Measurements from ENCODE around the gene ZCCHC7.
"Not testable (repeated sequence)": the region's sequence is repeated elsewhere in the genome, so short reads cannot be mapped to it uniquely, and the experiment has no call there.

Gene ZCCHC7

DNA sequence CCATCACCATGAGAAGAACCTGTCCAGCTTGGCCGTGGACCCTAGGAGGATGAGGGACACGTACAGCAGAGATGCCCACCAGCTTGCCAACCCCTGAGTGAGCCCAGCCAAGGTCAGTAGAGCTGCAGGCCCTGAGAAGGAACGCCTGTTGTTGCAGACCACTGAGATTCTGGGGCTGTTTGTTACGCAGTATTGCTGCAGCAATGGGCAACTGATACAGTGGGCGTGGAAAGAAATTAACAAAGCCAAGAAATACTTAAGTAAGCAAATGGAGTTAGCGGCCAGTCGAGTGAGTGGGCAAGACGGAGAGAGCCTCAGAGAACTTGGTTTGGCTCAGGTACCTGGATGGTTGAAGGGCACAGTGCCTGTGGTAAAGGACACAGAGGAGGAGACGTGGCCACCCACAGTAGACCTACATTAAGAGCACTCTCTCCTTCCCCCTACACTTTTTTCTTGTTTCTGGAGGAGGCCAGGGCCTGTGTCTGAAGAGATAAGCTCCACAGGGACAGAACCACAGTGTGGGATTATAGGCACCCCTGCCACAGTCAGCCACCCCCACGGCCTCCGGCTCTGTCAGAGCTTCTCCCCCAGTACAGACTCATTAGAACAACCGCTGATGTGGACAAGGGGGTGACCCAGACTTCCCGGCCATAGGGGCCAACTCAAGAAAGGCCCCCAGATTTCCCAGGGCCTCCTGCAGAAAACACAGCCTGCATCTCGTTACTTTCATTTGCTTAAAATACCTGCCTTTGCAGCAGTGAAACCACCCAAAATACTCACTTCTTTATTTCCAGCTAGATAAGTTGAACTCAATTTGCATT lies 262.0 kb downstream of the ZCCHC7 start:
- no peak for DNase-seq

DNA sequence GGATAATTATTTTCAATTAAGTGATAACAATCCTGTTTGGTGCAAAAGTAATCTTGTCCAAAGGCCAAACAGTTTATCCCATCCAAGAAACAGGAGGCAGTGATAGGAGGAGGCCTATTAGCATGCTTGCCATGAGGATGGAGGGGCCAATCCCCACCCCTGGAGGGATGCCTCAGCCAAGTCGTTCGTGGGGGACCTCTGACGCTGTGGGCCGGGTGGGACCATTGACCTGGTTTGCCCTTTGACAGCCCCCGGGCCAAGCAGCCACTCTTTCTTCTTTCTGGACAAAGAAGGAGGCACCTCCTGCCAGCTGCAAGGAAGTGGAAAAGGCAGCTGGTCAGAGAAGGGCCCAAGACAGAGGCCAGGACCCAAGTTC lies 262.6 kb downstream of the ZCCHC7 start:
- DNase-seq: no peak

DNA sequence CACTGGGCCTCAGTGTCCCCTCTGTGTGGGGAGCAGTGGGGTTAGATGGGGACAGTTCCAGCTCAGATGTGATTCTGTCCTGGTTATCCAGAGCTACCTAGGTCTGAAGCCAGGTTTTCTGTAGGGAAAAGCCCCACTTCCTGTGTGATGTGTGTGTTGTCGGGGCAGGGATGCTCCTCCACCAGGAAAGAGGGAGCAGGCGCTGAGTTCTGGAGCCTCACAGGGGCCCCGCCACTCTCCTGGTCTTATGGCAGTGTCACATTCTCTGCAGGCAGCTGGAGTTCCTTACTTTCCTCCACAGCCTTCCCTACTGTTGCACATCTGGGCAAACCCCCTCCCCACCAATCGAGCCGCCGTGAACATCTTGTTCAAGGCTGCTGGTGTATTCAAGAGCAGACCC lies 263.0 kb downstream of the ZCCHC7 start:
- no peak for DNase-seq

DNA sequence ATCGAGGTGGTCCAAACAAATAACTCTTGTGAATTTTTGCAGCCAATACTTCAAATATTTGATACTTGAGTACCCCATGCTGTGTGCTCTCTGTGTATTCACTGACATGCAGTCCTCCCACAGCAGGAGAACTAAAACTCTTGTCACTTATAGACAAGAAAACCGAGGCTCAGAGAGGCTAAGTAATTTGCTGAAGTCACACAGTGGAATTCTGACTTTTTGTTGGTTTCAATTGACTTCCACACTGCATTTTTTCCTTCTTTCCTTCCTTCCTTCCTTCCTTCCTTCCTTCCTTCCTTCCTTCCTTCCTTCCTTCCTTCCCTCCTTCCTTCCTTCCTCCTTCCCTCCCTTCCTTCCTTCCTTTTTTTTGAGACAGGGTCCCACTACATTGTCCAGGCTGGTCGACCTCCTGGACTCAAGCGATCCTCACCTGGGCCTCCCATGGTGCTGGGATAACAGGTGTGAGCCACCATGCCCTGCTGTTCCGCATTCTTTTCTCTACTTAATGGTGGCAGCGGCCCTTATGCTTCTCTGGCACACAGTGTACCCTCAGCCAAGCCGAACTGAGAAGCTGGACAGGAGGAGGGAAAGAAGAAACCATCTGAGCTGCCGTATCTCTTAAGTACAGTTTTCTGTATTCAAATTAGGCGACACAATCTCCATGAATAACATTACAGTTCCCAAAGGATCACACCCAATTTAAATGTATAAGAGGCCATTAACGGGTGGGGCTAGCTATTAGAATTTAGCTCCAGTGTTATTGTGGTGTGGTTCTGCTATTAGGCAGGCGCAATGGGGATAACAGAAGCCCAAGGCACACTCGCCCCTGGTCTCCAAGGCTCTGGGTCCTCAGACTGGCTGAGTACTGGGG lies 263.7 kb downstream of the ZCCHC7 start:
- DNase-seq: no peak

DNA sequence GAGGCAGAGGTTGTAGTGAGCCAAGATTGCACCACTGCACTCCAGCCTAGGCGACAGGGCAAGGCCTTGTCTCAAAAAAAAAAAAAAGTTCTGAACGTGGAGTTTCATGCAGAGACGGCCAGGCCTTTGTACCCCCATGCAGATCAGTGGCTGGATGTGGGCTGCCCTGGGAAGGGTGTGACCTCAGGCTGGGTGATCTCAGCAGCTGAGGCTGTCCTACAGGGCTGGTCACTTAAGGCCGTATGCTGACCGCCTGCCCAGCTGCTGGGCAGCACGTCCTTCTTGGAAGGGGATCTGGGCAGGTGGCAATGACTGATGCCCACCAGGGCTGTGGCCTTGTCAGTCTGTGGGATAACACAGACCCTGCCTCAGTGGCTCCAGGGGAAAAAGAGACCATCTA lies 264.9 kb downstream of the ZCCHC7 start:
- DNase-seq: no peak

DNA sequence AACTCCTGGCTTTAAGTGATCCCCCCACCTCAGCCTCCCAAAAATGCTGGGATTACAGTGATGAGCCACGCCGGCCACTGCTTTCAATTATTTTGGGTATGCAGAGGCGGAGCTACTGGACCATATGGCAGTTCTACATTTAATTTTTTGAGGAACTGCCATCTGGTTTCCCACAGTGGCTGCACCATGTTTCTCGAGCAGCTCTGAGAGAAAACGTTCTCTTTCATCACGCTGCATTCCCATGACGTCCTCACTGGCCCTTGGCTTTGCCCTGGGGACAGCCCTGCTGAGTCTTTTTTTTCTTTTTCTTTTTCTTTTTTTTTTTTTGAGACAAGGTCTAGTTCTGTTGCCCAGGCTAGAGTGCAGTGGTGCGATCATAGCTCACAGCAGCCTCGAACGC lies 266.6 kb downstream of the ZCCHC7 start:
- no peak for DNase-seq

DNA sequence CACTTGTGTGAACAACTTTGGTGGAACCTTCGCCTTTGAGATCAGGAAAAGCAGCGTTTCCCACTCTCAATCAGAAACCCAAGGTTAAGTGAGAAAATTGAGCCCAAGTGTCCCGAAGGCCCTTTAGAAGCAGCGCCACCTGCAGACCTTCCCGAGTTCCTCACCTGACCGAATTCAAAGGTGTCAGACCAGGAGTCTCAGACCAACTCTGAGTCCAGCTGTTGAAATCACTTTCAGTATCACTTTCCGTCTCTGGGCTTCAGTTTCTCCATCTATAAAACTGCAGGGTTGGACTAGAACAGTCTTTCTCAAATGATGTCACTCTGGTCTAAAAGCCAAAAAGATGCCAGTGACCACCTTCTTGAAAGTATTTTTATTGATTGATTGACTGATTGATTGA lies 270.4 kb downstream of the ZCCHC7 start:
- no peak for DNase-seq

DNA sequence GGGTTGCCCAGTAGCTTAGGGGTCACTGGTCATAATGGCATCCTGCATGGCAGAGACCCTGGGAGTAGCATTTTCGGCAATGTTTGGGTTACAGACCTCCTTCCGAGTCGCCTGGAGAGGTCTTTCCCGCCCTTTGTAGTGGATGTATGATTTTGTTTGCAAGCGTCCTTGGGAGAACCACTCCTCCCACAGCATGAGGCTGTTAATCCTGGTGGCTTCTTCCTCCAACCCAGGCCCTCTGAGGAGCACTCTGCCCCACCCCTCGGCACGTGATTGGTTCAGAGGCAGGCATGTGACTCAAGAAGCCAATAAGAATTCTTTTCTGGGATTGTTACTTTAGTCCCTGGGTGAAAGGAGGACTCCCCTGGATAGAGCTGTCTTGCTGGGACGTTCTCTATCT lies 271.9 kb downstream of the ZCCHC7 start:
- DNase-seq: no peak

DNA sequence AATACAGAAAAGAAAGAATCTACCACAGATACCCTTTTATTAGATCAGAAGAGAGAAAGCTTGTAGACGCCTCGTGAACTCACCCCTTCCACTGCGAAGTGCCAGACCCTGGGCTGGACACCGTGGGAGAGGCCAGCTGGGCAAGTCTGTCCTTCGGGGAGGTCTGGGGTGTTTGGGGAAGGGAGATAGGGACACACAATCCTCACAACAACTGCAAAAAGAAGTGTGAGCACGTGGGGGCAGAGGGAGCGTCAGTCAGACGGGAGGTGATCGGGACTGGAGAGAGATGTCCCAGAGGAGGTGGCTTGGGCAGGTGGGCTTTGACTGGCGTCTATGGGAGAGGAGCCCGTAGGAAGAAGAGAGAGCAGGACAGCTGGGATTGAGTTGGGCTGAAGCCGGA lies 274.9 kb downstream of the ZCCHC7 start:
- DNase-seq: no peak

DNA sequence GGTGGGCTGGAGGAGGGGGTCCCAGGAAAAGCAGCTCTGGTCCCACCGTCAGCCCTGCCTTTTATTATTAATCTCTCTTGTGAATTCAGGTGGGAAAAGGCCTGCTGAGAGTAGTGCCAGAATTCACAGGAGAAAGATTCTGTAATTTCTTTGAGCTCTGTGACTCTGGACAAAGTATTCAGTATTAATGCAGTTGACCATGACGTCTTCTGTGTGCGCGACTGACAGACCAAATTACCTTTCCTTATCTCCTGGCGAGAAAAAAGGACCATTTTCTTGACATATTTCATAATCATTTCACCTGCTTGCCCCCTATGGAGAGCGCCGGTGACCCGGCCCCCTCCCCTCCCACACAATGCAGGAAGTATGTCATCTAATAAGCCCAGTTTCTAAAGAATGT lies 275.3 kb downstream of the ZCCHC7 start:
- DNase-seq: no peak

DNA sequence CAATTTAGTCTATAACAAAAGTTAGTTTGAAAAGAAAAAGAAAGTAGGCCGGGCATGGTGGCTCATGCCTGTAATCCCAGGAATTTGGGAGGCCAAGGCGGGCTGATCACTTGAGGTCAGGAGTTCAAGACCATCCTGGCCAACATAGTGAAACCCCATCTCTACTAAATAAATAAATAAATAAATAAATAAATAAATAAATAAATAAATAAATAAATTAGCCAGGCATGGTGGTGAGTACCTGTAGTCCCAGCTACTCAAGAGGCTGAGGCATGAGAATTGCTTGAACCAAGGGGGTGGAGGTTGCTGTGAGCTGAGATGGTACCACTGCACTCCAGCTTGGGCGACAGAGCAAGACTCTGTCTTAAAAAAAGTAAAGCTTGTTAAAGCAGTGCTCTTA lies 277.6 kb downstream of the ZCCHC7 start:
- not testable (repeated sequence) for DNase-seq

DNA sequence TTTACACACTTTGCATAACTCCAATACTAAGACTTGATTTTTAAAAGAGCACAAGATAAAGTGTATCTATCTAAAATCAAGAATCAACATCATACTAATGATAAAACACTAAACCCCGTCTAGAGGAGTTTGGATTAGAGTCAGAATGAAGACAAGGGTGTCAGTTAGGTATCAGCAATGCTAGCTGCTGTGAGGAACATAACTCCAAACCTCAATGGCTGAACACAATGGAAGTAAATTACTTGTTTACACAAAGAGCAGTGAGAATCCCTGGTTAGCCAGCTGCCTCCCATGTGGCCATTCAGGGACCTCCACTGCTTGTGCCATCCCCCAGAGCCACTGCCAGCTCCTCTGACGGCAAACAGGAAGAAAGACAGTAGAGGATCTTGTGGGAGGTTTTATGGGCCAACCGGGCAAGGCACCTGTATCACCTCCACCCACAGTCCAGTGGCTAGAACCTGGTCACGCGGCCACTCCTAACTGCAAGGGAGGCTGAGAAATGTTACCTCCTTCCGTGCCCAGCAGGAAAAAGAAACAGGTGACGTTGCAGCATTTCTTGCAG lies 278.2 kb downstream of the ZCCHC7 start:
- DNase-seq: no peak

DNA sequence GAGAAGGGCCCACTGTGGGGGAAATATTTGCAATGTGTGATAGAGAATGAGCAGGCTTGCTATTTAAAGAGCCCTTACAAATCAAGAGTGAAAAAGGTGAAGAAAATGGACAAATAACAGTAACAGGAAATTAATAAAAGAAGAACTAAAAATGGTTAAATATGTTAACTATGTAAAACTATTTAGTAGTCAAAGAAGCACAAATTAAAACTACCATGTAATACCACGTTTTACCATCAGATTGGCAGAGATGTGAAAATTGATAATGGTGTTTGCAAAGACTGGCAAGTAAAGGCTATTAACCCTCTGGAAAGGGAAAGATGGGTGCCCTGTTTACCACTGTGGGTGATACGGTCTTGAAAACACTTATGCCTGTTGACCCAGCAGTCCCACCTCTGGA lies 279.0 kb downstream of the ZCCHC7 start:
- DNase-seq: no peak

DNA sequence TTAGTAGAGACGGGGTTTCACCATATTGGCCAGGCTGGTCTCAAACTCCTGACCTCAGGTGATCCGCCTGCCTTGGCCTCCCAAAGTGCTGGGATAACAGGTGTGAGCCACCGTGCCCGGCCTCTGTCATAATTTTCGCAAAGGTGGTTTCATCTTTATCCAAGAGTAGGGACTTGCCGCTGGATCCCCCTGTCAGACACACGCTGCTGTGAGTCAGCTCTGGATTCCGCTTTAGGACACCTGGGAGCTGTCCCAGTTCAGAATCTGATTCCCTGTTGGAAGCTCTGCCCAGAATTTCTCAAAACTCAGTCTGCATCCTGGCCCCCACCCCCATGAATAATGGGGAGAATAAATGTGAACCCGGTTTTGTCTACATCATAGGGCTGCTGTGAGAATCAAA lies 284.2 kb downstream of the ZCCHC7 start:
- no peak for DNase-seq

DNA sequence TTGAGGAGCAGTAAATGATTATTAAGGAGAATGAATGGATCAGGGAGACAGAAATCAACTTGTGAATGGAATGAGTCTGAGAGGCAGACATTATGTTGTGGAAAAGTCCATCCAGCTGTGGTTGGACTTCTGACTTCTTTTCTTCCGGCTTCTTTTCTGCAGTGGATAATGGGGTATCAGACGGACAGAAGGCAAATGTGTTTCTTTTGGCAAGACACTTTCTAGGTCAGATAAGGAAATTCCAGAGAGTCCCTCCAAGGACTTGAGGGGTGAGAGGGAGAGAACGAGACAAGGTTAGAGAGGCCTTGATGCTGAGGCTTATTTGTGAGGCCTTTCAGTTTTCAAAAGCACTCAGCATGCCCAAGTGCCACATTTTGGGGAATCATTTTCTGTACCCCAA lies 285.0 kb downstream of the ZCCHC7 start:
- DNase-seq: no peak

DNA sequence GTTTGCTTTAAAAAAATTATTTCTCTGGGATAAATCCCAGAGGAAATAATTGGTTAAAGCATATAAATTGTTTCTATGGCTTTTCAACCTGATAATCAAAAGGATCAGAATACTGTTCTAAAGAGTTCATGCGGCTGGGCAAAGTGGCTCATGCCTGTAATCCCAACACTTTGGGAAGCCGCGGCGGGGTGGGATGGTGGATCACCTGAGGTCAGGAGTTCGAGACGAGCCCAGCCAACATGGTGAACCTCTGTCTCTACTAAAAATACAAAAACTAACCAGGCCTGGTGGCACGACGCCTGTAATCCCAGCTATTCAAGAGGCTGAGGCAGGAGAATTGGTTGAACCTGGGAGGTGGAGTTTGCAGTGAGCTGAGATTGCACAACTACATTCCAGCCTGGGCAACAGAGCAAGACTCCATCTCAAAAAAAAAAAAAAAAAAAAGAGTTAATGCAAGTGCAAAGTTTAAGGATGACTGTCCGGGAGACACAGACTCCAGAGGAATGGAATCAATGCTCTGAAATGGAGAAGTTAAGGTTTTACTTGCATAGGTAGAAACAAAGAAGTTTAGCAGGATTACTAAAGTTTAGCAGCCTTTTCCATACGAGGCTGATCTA lies 285.5 kb downstream of the ZCCHC7 start:
- DNase-seq: no peak

DNA sequence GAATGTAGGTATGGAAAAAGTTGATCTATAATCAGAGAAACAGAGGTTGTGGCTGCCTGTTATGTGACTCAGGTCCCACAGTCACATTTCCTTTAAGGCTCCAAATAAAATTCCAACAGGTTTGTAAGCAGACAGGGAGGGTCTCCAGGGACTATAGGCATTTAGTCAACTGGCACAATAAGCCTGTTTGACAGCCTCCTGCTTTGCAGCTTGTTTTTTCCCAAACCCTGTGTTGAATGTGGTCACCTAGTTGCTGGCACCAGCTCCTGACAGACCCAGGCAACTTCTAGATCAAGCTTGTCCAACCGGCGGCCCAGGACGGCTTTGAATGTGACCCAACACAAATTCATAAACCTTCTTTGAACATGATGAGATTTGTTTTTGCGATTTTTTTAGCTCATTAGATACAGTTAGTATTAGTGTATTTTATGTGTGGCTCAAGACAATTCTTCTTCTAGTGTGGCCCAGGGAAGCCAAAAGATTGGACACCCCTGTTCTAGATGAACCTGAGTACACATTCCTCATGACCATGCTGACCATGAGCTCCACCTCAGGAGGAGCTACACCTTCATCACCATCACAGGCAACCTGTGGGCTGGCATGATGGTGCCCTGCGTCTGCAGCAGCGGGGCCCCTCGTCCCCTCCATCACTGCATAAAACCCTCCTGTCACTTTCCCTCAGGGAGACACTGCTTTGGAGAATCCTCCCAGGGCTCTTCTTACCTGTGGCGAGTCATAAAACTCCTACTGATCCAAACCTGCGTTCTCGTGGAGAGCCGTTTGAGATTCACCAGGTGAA lies 286.4 kb downstream of the ZCCHC7 start:
- DNase-seq: no peak

DNA sequence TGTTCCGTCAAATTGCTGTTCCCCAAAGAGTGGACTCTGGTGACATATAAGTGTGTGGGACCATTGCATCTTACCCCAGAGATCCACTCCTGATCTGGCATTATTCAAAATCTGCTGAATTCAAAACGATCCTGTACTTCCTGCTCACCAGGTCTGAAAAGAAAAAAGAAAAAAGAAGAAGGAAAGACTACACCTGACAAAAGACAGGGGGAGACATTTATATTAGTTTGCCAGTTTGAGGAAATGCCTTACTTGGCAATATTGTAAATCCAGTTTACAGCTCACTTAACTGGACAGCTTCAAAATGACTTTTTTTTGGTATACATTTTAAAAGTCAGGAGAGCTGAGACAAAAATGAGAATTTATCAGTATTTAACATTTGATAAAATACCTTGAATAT lies 287.1 kb downstream of the ZCCHC7 start:
- DNase-seq: no peak
